IMR-90 (cell line): ENCODE results near the gene PTPRN2. TPM values are rescaled to one million over a fixed set of nuclear protein-coding genes. Genes with fewer than 3 reads are reported as not detected.

Experiments used
- ATAC-seq: fragments of 200-7000 bp; cut with Tn5 transposase; 2 replicates; pipeline ENCODE4 v1.9.1; 2020; ENCODE audit warnings: low read depth, mild to moderate bottlenecking, moderate library complexity
- BruUV-seq: library from RNA; stranded (reverse); fragments of 400-500 nt; replicated peaks from 2 replicates; lab custom pipeline; 2021; lab: Mats Ljungman, UMichigan
- CTCF ChIA-PET: fragments of 300-600 bp; formaldehyde crosslinking; extraction: SDS; loops from one replicate; lab custom pipeline; 2021; ENCODE audit warnings: antibody characterized with exemption; lab: Yijun Ruan, JAX
- POLR2A ChIA-PET: fragments of 300-600 bp; sonication (Branson Sonifier 250); formaldehyde crosslinking; loops from one replicate; lab custom pipeline; 2022; ENCODE audit warnings: antibody characterized with exemption; ENCODE audit not compliant: unreplicated experiment; lab: Charles Lee
- DNase-seq: peaks from one replicate; pipeline ENCODE4 v3.0.0; 2013
- H2AFZ ChIP-seq: replicated peaks from 2 replicates; pipeline ENCODE3; 2013; ENCODE audit warnings: low read length, mild to moderate bottlenecking; ENCODE audit not compliant: poor library complexity
- H2AK5ac ChIP-seq: 2 replicates; pipeline ENCODE4 v1.6.1; 2013; ENCODE audit warnings: low read depth, low read length, inconsistent platforms
- H2AK9ac ChIP-seq: replicated peaks from 2 replicates; pipeline ENCODE3; 2013; ENCODE audit warnings: mild to moderate bottlenecking, low read depth, low read length, moderate library complexity; ENCODE audit not compliant: poor library complexity
- H2BK120ac ChIP-seq: 2 replicates; pipeline ENCODE4 v1.6.1; 2013; ENCODE audit warnings: low read depth, low read length, inconsistent platforms
- H2BK15ac ChIP-seq: 3 replicates; pipeline ENCODE4 v1.6.1; 2013; ENCODE audit warnings: low read depth, low read length, inconsistent platforms
- H2BK20ac ChIP-seq: 2 replicates; pipeline ENCODE4 v1.6.1; 2013; ENCODE audit warnings: low read depth, mild to moderate bottlenecking, inconsistent platforms, low read length, moderate library complexity
- H2BK5ac ChIP-seq: 2 replicates; pipeline ENCODE4 v1.6.1; 2013; ENCODE audit warnings: mild to moderate bottlenecking, low read depth, low read length, inconsistent platforms; ENCODE audit not compliant: poor library complexity, severe bottlenecking
- H3K14ac ChIP-seq: replicated peaks from 2 replicates; pipeline ENCODE4 v1.6.1; 2013; ENCODE audit warnings: low read depth, low read length, inconsistent platforms
- H3K18ac ChIP-seq: 2 replicates; pipeline ENCODE4 v1.6.1; 2013; ENCODE audit warnings: low read depth, low read length, control low read depth
- H3K23ac ChIP-seq: 2 replicates; pipeline ENCODE4 v1.6.1; 2013; ENCODE audit warnings: low read depth, low read length, inconsistent platforms
- H3K27ac ChIP-seq: 2 replicates; pipeline ENCODE4 v1.5.1; 2013; ENCODE audit warnings: mild to moderate bottlenecking, control low read depth, low read length; ENCODE audit not compliant: insufficient read depth
- H3K27me3 ChIP-seq: 2 replicates; pipeline ENCODE4 v1.6.1; 2013; ENCODE audit warnings: low read length; ENCODE audit not compliant: control insufficient read depth, insufficient read depth
- H3K36me3 ChIP-seq: 2 replicates; pipeline ENCODE4 v1.6.1; 2013; ENCODE audit warnings: low read length, mixed read lengths; ENCODE audit not compliant: control insufficient read depth, insufficient read depth
- H3K4ac ChIP-seq: 2 replicates; pipeline ENCODE4 v1.6.1; 2013; ENCODE audit warnings: low read depth, low read length, inconsistent platforms
- H3K4me1 ChIP-seq: 2 replicates; pipeline ENCODE4 v1.6.1; 2013; ENCODE audit warnings: low read length, mixed read lengths; ENCODE audit not compliant: control insufficient read depth, insufficient read depth
- H3K4me2 ChIP-seq: 2 replicates; pipeline ENCODE4 v1.6.1; 2013; ENCODE audit warnings: low read depth, mild to moderate bottlenecking, control low read depth, low read length, moderate library complexity
- H3K4me3 ChIP-seq: 2 replicates; pipeline ENCODE4 v1.5.1; 2013; ENCODE audit warnings: low read depth, mild to moderate bottlenecking, control low read depth, low read length, moderate library complexity; ENCODE audit not compliant: insufficient read depth
- H3K56ac ChIP-seq: 2 replicates; pipeline ENCODE4 v1.6.1; 2013; ENCODE audit warnings: low read length, inconsistent platforms; ENCODE audit not compliant: insufficient read depth; ENCODE audit errors: extremely low read depth
- H3K79me1 ChIP-seq, 2 experiments: 2 replicates each; pipeline ENCODE4 v1.6.1; 2013; ENCODE audit warnings: low read length in 2 of 2, inconsistent platforms in 1 of 2, low read depth in 1 of 2
- H3K9ac ChIP-seq: 2 replicates; pipeline ENCODE4 v1.6.1; 2013; ENCODE audit warnings: low read depth, low read length, control low read depth
- H3K9me1 ChIP-seq: 2 replicates; pipeline ENCODE4 v1.6.1; 2013; ENCODE audit warnings: low read length, inconsistent platforms; ENCODE audit not compliant: insufficient read depth
- H3K9me3 ChIP-seq: 2 replicates; pipeline ENCODE4 v1.6.1; 2013; ENCODE audit warnings: low read length; ENCODE audit not compliant: control insufficient read depth, insufficient read depth
- H4K20me1 ChIP-seq: 2 replicates; pipeline ENCODE4 v1.6.1; 2013; ENCODE audit warnings: low read length, inconsistent platforms; ENCODE audit not compliant: insufficient read depth
- H4K5ac ChIP-seq: 2 replicates; pipeline ENCODE4 v1.6.1; 2013; ENCODE audit warnings: mild to moderate bottlenecking, low read depth, low read length, control low read depth
- H4K8ac ChIP-seq, 2 experiments: 2 replicates each; pipeline ENCODE4 v1.6.1; 2013; ENCODE audit warnings: low read depth in 2 of 2, low read length in 2 of 2, control low read depth in 1 of 2, inconsistent platforms in 1 of 2
- H4K91ac ChIP-seq: 2 replicates; pipeline ENCODE4 v1.6.1; 2013; ENCODE audit warnings: low read depth, low read length, inconsistent platforms; ENCODE audit not compliant: insufficient read depth
- BHLHE40 ChIP-seq: fragments of 150-350 bp; IDR thresholded peaks from 2 replicates; pipeline ENCODE4 v1.6.1; 2016; ENCODE audit warnings: mild to moderate bottlenecking, low read depth, low read length
- CEBPB ChIP-seq: IDR thresholded peaks from 2 replicates; pipeline ENCODE4 v1.6.1; 2012; ENCODE audit warnings: low read depth, low read length, improper control_type of control experiment
- CHD1 ChIP-seq: IDR thresholded peaks from 2 replicates; pipeline ENCODE4 v1.6.1; 2012; ENCODE audit warnings: low read depth, low read length, improper control_type of control experiment
- ELK1 ChIP-seq: fragments of 150-350 bp; IDR thresholded peaks from 2 replicates; pipeline ENCODE4 v1.6.1; 2016; ENCODE audit warnings: low read depth, mild to moderate bottlenecking, low read length, moderate library complexity, borderline replicate concordance
- FOS ChIP-seq: fragments of 150-350 bp; IDR thresholded peaks from 2 replicates; pipeline ENCODE4 v1.6.1; 2016; ENCODE audit warnings: low read depth, low read length
- MAFK ChIP-seq: IDR thresholded peaks from 2 replicates; pipeline ENCODE4 v1.6.1; 2012; ENCODE audit warnings: low read depth, low read length, improper control_type of control experiment
- MAZ ChIP-seq: IDR thresholded peaks from 2 replicates; pipeline ENCODE4 v1.6.1; 2012; ENCODE audit warnings: low read depth, mild to moderate bottlenecking, low read length, improper control_type of control experiment, moderate library complexity, borderline replicate concordance
- MXI1 ChIP-seq: IDR thresholded peaks from 2 replicates; pipeline ENCODE4 v1.6.1; 2012; ENCODE audit warnings: low read depth, mild to moderate bottlenecking, low read length, moderate library complexity, borderline replicate concordance
- NFE2L2 ChIP-seq: fragments of 150-350 bp; IDR thresholded peaks from 2 replicates; pipeline ENCODE4 v1.6.1; 2016; ENCODE audit warnings: low read depth, mild to moderate bottlenecking, low read length
- POLR2A ChIP-seq: IDR thresholded peaks from 2 replicates; pipeline ENCODE4 v1.6.1; 2012; ENCODE audit warnings: mild to moderate bottlenecking, low read depth, low read length
- RAD21 ChIP-seq: IDR thresholded peaks from 2 replicates; pipeline ENCODE4 v1.6.1; 2012; ENCODE audit warnings: low read length, improper control_type of control experiment
- RCOR1 ChIP-seq: IDR thresholded peaks from 2 replicates; pipeline ENCODE4 v1.6.1; 2012; ENCODE audit warnings: mild to moderate bottlenecking, low read length, improper control_type of control experiment; ENCODE audit not compliant: insufficient replicate concordance
- RFX5 ChIP-seq: IDR thresholded peaks from 2 replicates; pipeline ENCODE4 v1.8.0; 2012; ENCODE audit warnings: low read depth, mild to moderate bottlenecking, low read length, moderate library complexity
- SMC3 ChIP-seq: fragments of 150-350 bp; IDR thresholded peaks from 2 replicates; pipeline ENCODE4 v1.6.1; 2016; ENCODE audit warnings: low read depth, mild to moderate bottlenecking, antibody characterized with exemption, low read length, moderate library complexity
- WGBS, 2 experiments: methylation state at CpG; one replicate each; pipeline versions ENCODE4 v1.1.5 to v1.1.7; 2013; ENCODE audit warnings: missing lambda C conversion rate in 2 of 2; ENCODE audit not compliant: insufficient read length in 1 of 2; ENCODE audit errors: extremely low coverage in 2 of 2; 5-methylcytosine and 5-hydroxymethylcytosine counted together
- dilution Hi-C: fragments of 300-500 bp; cut with HindIII; formaldehyde crosslinking; loops from one replicate; pipeline ENCODE4 v1.14.3; 2018; ENCODE audit warnings: low sequenced_read_pairs; ENCODE audit not compliant: unreplicated experiment
- in situ Hi-C: fragments of 300-500 bp; cut with MboI; formaldehyde crosslinking; loops from 3 replicates; pipeline ENCODE4 v1.14.3; 2019; ENCODE audit warnings: low sequenced_read_pairs, inconsistent platforms, mixed read lengths
- intact Hi-C: fragments of 100-400 bp; cut with micrococcal nuclease; formaldehyde crosslinking; loops from 2 replicates; pipeline ENCODE4 v1.10.0; 2022
- polyA plus RNA-seq, 3 experiments: library from polyadenylated mRNA; depleted of rRNA; stranded (reverse); fragments of >200 nt; gene quantifications; 2 replicates each; pipeline ENCODE4 v1.2.3, GENCODE V29; 2012; ENCODE audit warnings: low replicate concordance in 1 of 3
- total RNA-seq: library from RNA; depleted of rRNA; stranded (reverse); fragments of >200 nt; gene quantifications from 2 replicates; pipeline ENCODE4 v1.2.3, GENCODE V29; 2012
- TF ChIP-seq, protein P1 (sequence below): fragments of 150-350 bp; IDR thresholded peaks from 2 replicates; pipeline ENCODE4 v1.6.1; 2017; ENCODE audit warnings: mild to moderate bottlenecking, antibody characterized with exemption, low read length, low read depth
- TF ChIP-seq, protein P2 (sequence below): conservative IDR thresholded peaks from 2 replicates; pipeline ENCODE4 v1.5.1; 2012; ENCODE audit warnings: mild to moderate bottlenecking, low read depth, low read length, improper control_type of control experiment

Gene PTPRN2
- total and polyA plus RNA-seq, 2 of the 4 experiments (the other 2 are of a cell fraction) = 0.03 TPM; not detected in 1

DNA sequence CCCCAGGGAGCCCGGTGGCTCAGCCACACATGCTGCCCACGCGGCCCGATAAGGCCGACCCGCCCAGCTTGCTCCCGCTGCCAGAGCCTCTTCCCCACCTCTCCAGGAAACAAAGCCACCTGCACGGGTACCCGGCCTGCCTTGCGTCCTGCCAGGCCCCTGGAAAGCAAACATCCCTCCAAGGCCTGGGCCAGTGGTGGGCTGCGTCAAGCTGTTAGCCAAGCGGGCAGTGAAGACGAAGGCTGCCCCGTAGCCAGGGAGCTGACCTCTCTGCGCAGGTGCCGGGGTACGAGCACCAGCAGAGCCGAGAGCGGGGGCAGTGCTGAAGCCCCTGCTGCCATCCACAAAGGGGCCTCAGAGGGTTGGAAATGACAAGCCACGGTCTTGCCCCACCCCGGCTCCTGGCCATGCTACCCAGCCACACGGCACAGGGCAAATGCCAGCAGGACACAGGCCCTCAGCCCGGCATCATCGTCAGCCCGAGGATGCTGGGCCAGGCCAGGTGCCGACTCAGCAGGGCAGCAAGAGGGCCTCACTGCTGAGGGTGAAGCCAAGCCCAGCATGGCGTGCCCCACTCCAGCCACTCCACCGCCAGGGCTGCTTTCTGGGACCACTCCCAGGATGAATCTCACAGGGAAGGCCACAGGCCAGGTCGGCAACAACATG lies 140.0 kb downstream of the PTPRN2 start:
- Histone ChIP-seq H4K8ac (no peak overlapping the region), H3K27me3 (no peaks in the 10 kb centered on the region), H2BK20ac (no peak overlapping the region), H2AK9ac (no peak overlapping the region), H3K14ac (no peak overlapping the region), H3K4me3 (no peak overlapping the region), H4K91ac (no peak overlapping the region), H3K23ac (no peak overlapping the region), H3K4me2 (no peak overlapping the region), H4K20me1 (no peaks in the 10 kb centered on the region), H3K4me1 (no peaks in the 10 kb centered on the region), H2BK120ac (no peak overlapping the region), H3K4ac (no peak overlapping the region), H2BK15ac (no peak overlapping the region), H3K9me3 (peaks cover 67% of the 10 kb centered on the region), H3K9ac (no peak overlapping the region), H2AFZ (no peak overlapping the region), H3K9me1 (no peaks in the 10 kb centered on the region), H2BK5ac (no peak overlapping the region), H4K5ac (no peak overlapping the region), H3K36me3 (no peaks in the 10 kb centered on the region), H3K79me1 (no peaks in the 10 kb centered on the region), H3K27ac (no peak overlapping the region), H3K56ac (no peak overlapping the region), H3K18ac (no peak overlapping the region), H2AK5ac (no peak overlapping the region)
- in situ Hi-C loops = no loop called here
- TF ChIP-seq MXI1 (no peak), CEBPB (no peak), FOS (no peak), ELK1 (no peak), MAZ (no peak), NFE2L2 (no peak), RFX5 (no peak), BHLHE40 (no peak), CHD1 (no peak), RAD21 (no peak), POLR2A (no peak), SMC3 (no peak), RCOR1 (no peak), MAFK (no peak)
- TF ChIP-seq, protein P1, sequence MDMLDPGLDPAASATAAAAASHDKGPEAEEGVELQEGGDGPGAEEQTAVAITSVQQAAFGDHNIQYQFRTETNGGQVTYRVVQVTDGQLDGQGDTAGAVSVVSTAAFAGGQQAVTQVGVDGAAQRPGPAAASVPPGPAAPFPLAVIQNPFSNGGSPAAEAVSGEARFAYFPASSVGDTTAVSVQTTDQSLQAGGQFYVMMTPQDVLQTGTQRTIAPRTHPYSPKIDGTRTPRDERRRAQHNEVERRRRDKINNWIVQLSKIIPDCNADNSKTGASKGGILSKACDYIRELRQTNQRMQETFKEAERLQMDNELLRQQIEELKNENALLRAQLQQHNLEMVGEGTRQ = no peak
- TF ChIP-seq, protein P2, sequence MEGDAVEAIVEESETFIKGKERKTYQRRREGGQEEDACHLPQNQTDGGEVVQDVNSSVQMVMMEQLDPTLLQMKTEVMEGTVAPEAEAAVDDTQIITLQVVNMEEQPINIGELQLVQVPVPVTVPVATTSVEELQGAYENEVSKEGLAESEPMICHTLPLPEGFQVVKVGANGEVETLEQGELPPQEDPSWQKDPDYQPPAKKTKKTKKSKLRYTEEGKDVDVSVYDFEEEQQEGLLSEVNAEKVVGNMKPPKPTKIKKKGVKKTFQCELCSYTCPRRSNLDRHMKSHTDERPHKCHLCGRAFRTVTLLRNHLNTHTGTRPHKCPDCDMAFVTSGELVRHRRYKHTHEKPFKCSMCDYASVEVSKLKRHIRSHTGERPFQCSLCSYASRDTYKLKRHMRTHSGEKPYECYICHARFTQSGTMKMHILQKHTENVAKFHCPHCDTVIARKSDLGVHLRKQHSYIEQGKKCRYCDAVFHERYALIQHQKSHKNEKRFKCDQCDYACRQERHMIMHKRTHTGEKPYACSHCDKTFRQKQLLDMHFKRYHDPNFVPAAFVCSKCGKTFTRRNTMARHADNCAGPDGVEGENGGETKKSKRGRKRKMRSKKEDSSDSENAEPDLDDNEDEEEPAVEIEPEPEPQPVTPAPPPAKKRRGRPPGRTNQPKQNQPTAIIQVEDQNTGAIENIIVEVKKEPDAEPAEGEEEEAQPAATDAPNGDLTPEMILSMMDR = no peak
- dilution Hi-C loops = no loop called here
- 85% methylated on average over 16 of the region's 29 CpGs; no CpG with 5 or more reads in 1 of the 2 experiments for WGBS, 2 experiments
- ChIA-PET CTCF (no interaction called here), POLR2A (no interaction called here)
- no TSS peak for BruUV-seq
- DNase-seq (no peak), ATAC-seq (no peak)
- intact Hi-C loops = no loop called here
